Measurements from ENCODE around the gene SH2D4B.

The SH2D4B gene

GRCh38 chr10:80649183-80649582, 111.5 kb downstream of the SH2D4B start:
- H3K27me3 Mint-ChIP-seq, result peaks cover 2% of the 10 kb centered on the region

GRCh38 chr10:80655898-80656297, 118.2 kb downstream of the SH2D4B start:
- Mint-ChIP-seq H3K27me3 (no peaks in the 10 kb centered on the region), H3K36me3 (peaks cover 3% of the 10 kb centered on the region), H3K4me3 (no peak overlapping the region), H3K9me3 (peaks cover 5% of the 10 kb centered on the region), H3K27ac (no peak overlapping the region), H3K4me1 (no peaks in the 10 kb centered on the region)

More at GRCh38 chr10:80649183-80649582, 111.5 kb downstream of the SH2D4B start:
- Mint-ChIP-seq H3K4me3 (no peak overlapping the region), H3K27ac (no peak overlapping the region), H3K36me3 (peaks cover 3% of the 10 kb centered on the region), H3K4me1 (no peaks in the 10 kb centered on the region), H3K9me3 (peaks cover 5% of the 10 kb centered on the region)

- Mint-ChIP-seq H3K27me3 (peaks cover 4% of the 10 kb centered on the region), H3K27ac (no peak overlapping the region), H3K4me3 (no peak overlapping the region), H3K36me3 (peaks cover 3% of the 10 kb centered on the region), H3K4me1 (peaks cover 8% of the 10 kb centered on the region), H3K9me3 (peaks cover 5% of the 10 kb centered on the region)
Measured at GRCh38 chr10:80658068-80658467, 120.4 kb downstream of the SH2D4B start.

GRCh38 chr10:80659289-80659688, 121.6 kb downstream of the SH2D4B start:
- Mint-ChIP-seq H3K4me1 (peaks cover 10% of the 10 kb centered on the region), H3K27ac (no peak overlapping the region), H3K9me3 (no peaks in the 10 kb centered on the region), H3K4me3 (no peak overlapping the region), H3K36me3 (no peaks in the 10 kb centered on the region), H3K27me3 (peaks cover 9% of the 10 kb centered on the region)

DNA sequence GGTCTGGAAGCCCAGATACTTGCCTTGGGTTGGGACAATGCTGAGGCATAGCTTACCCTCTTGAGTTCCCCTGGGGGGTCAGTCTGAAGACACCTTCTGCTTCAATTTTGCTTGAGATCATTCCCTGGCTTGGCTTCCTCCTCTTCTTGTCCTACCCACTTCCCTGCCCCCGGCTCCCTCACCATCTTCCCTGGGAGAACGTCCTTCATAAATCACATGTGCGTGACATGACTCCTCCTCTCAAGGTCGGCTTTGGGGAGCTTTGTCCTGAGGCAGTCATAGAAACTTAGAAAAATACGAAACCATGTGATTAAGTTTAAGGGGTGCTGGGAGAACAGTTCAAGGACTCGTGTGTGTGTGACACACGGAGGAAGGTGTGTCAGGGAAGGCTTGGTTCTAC, 122.6 kb downstream of the SH2D4B start:
- Mint-ChIP-seq H3K36me3 (no peaks in the 10 kb centered on the region), H3K9me3 (no peaks in the 10 kb centered on the region)

GRCh38 chr10:80660736-80661135, 123.0 kb downstream of the SH2D4B start:
- Mint-ChIP-seq H3K36me3 (no peaks in the 10 kb centered on the region), H3K4me3 (no peak overlapping the region), H3K27ac (no peak overlapping the region), H3K4me1 (peaks cover 10% of the 10 kb centered on the region), H3K9me3 (no peaks in the 10 kb centered on the region), H3K27me3 (peaks cover 12% of the 10 kb centered on the region)

More for the DNA sequence above, 122.6 kb downstream of the SH2D4B start:
- Mint-ChIP-seq H3K27me3 (peaks cover 9% of the 10 kb centered on the region), H3K4me1 (peaks cover 10% of the 10 kb centered on the region), H3K27ac (no peak overlapping the region), H3K4me3 (no peak overlapping the region)

GRCh38 chr10:80661526-80661925, 123.8 kb downstream of the SH2D4B start:
- no peaks in the 10 kb centered on the region for H3K9me3 Mint-ChIP-seq
- H3K4me1 Mint-ChIP-seq, result peaks cover 10% of the 10 kb centered on the region
- no peak overlapping the region for H3K27ac Mint-ChIP-seq
- H3K4me3 Mint-ChIP-seq, result no peak overlapping the region
- no peaks in the 10 kb centered on the region for H3K36me3 Mint-ChIP-seq
- H3K27me3 Mint-ChIP-seq, result peaks cover 12% of the 10 kb centered on the region

- Mint-ChIP-seq H3K4me1 (peaks cover 10% of the 10 kb centered on the region), H3K27me3 (peaks cover 12% of the 10 kb centered on the region), H3K9me3 (no peaks in the 10 kb centered on the region), H3K36me3 (no peaks in the 10 kb centered on the region), H3K27ac (no peak overlapping the region), H3K4me3 (peak overlapping the region; percentile 60)
Measured at GRCh38 chr10:80662429-80663261, 124.9 kb downstream of the SH2D4B start.

DNA sequence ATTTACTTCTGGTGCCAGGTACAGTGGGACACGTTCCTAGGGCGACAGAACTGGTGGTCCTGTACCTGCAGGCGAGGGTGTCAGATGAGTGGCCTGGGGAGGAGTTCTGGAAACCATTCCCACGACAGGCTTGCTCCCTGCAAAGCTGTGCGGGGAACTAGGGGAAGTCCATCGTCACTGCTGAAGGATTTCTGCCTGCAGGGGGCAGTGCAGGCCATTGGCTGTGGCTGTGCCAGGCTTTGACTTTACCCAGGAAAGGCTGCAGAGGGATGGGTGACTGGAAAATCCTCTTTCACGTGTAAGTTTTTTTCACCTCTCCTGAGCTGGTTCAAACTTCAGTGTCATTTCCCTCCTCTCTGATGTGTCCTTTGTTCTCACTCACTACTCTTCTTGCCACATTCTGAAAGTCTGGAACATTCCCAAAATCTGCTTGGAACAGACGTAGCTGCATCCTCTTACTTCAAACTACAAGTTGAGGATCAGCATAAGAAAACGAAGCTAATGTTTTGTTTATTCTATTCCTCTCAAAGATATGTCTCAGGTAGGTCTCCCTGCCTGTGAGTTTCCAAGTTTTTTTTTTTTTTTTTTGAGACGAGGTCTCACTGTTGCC, 126.5 kb downstream of the SH2D4B start:
- Mint-ChIP-seq H3K4me3 (no peak overlapping the region), H3K27ac (no peak overlapping the region), H3K27me3 (peaks cover 12% of the 10 kb centered on the region), H3K36me3 (no peaks in the 10 kb centered on the region), H3K9me3 (no peaks in the 10 kb centered on the region), H3K4me1 (peaks cover 10% of the 10 kb centered on the region)

DNA sequence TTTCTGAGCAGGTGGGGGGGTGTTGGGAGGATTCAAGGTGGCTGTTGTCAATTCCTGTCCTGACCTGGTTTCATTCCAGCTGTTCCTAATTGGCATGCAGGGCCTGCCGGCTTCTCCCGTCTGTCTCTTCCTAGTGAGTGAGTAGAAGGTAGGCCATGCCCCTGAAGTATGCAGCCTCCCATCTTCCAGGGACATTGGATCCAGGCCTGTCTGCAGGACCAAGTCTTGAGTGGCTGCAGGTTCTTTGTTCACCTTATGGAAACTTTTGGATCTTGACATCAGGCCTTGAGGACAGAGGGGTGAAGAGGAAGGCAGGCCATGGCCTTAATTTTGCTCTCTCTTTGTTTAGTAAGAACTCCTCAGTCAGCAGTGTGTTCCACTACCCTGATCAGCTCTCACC, 131.8 kb downstream of the SH2D4B start:
- Mint-ChIP-seq H3K4me3 (no peak overlapping the region), H3K36me3 (no peaks in the 10 kb centered on the region), H3K27ac (no peak overlapping the region), H3K27me3 (peaks cover 3% of the 10 kb centered on the region), H3K4me1 (no peaks in the 10 kb centered on the region), H3K9me3 (no peaks in the 10 kb centered on the region)

- no peak overlapping the region for H3K27ac Mint-ChIP-seq
- no peaks in the 10 kb centered on the region for H3K9me3 Mint-ChIP-seq
- no peaks in the 10 kb centered on the region for H3K27me3 Mint-ChIP-seq
- H3K36me3 Mint-ChIP-seq, result no peaks in the 10 kb centered on the region
- H3K4me1 Mint-ChIP-seq, result no peaks in the 10 kb centered on the region
- H3K4me3 Mint-ChIP-seq, result no peak overlapping the region
Measured at GRCh38 chr10:80670774-80671173, 133.1 kb downstream of the SH2D4B start.

DNA sequence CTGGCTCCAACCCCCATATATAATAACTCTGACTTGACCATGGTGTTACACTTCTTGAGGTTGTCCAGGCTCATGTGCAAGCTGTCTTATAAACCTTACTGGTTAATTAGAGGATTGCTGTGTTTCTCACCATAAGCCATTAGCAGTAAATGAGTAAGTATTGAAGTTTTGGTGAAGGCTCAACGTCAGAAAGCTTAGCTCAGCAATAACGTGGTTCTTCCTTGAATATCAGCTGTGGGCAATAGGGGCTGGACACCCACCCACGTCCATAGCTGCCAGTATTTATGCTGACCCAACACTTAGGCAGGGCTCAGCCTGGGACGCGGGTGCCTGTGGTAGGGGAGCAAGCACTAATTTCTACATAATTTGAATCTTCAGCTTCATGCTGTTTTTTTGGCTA, 134.1 kb downstream of the SH2D4B start:
- Mint-ChIP-seq H3K4me3 (no peak overlapping the region), H3K27ac (no peak overlapping the region), H3K4me1 (no peaks in the 10 kb centered on the region), H3K27me3 (no peaks in the 10 kb centered on the region), H3K9me3 (no peaks in the 10 kb centered on the region), H3K36me3 (no peaks in the 10 kb centered on the region)

- H3K27me3 Mint-ChIP-seq, result no peaks in the 10 kb centered on the region
- no peaks in the 10 kb centered on the region for H3K4me1 Mint-ChIP-seq
- H3K4me3 Mint-ChIP-seq, result no peak overlapping the region
Measured at GRCh38 chr10:80672613-80673012, 134.9 kb downstream of the SH2D4B start.

DNA sequence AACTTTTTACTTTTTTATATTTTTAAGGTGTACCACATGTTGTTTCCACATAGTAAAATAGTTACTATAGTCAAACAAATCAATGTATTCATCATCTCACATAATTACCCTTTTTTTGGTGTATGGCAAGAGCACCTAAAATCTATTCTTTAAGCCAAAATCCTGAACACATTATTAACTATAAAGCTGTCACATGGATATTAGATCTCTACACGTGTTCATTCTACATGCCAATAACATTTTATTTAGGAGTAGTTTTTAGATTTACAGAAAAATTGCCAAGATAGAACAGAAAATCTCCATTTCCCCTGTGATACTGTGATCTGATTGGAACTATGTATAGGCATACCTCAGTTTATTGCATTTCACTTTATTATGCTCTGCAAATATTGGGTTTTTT, 137.1 kb downstream of the SH2D4B start:
- no peaks in the 10 kb centered on the region for H3K9me3 Mint-ChIP-seq
- H3K4me3 Mint-ChIP-seq, result no peak overlapping the region
- H3K27ac Mint-ChIP-seq, result no peak overlapping the region
- no peaks in the 10 kb centered on the region for H3K4me1 Mint-ChIP-seq
- no peaks in the 10 kb centered on the region for H3K36me3 Mint-ChIP-seq
- H3K27me3 Mint-ChIP-seq, result peaks cover 4% of the 10 kb centered on the region

More at GRCh38 chr10:80672613-80673012, 134.9 kb downstream of the SH2D4B start:
- H3K27ac Mint-ChIP-seq, result no peak overlapping the region
- H3K9me3 Mint-ChIP-seq, result no peaks in the 10 kb centered on the region
- no peaks in the 10 kb centered on the region for H3K36me3 Mint-ChIP-seq

DNA sequence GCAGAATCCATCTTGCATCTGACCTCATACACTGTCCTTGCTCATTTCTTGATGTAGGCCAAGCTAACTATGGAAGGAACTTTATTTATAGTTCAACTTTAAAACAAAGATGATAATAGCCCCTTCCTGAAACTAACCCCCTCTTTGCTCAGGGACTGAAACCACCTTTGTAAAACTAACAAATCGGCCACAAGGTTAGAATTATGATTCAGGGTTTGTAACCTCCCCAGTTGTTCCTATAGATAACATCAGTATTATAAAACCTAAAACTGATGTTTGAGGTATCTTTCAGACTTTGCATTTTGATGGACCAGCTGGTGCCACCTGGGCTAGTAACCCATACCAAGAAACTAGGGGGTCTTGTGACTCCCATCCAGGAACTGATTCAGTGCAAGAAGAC, 143.4 kb downstream of the SH2D4B start:
- no peaks in the 10 kb centered on the region for H3K4me1 Mint-ChIP-seq
- H3K27me3 Mint-ChIP-seq, result peaks cover 5% of the 10 kb centered on the region
- no peak overlapping the region for H3K4me3 Mint-ChIP-seq

DNA sequence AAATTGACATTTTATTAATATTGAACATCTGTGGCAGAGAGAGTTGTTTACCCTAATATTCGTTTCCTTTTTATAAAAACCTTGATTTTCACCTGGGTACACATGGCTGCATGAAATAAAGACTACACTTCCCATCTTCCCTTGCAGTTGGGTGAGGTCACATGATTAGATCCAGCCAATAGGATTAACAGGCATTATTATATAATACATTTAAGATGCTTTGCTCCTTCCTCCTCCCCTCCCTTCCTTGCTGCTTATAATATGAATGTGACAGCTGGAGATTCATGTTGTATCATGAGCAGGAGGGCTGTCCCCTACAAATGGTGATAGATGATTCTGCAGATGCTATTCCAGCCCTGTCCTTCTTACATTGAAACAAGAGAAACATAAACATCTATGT, 146.6 kb downstream of the SH2D4B start:
- Mint-ChIP-seq H3K27ac (no peak overlapping the region), H3K9me3 (no peaks in the 10 kb centered on the region), H3K4me1 (no peaks in the 10 kb centered on the region), H3K36me3 (no peaks in the 10 kb centered on the region), H3K27me3 (peaks cover 1% of the 10 kb centered on the region), H3K4me3 (no peak overlapping the region)

More for the DNA sequence above, 143.4 kb downstream of the SH2D4B start:
- Mint-ChIP-seq H3K27ac (no peak overlapping the region), H3K36me3 (no peaks in the 10 kb centered on the region), H3K9me3 (no peaks in the 10 kb centered on the region)

All from activated naive CD4-positive, alpha-beta T cell treated with anti-CD3 and anti-CD28 coated beads, Interleukin-2, amount 50 U/mL, for 24 hours (primary cell).